GM23338 (cell line): Measurements from ENCODE around the gene AMPH. TPM values are rescaled to one million over a fixed set of nuclear protein-coding genes. Genes with fewer than 3 reads are reported as not detected.

ENCODE experiments used
- ATAC-seq: fragments of 200-7000 bp; cut with Tn5 transposase; 3 replicates; pipeline ENCODE4 v1.9.1; 2020
- DNase-seq: peaks from one replicate; pipeline ENCODE4 v3.0.0-alpha.2; 2015; ENCODE audit warnings: low spot score
- H2AFZ ChIP-seq: fragments of 200-600 bp; sonication (generic); 2 replicates; pipeline ENCODE4 v1.8.0; 2016; ENCODE audit warnings: antibody characterized with exemption, mild to moderate bottlenecking, moderate library complexity
- H3F3A ChIP-seq: fragments of 200-600 bp; sonication (generic); replicated peaks from 2 replicates; pipeline ENCODE4 v1.8.0; 2017; ENCODE audit warnings: antibody characterized with exemption, mixed run types, low read depth
- H3K27ac ChIP-seq: fragments of 200-600 bp; sonication (generic); 2 replicates; pipeline ENCODE4 v1.6.1; 2016; ENCODE audit warnings: low read depth
- H3K27me3 ChIP-seq: fragments of 200-600 bp; sonication (generic); 2 replicates; pipeline ENCODE4 v1.8.0; 2016; ENCODE audit warnings: mild to moderate bottlenecking, mixed run types, moderate library complexity; ENCODE audit not compliant: insufficient read depth
- H3K36me3 ChIP-seq: fragments of 200-600 bp; sonication (generic); 2 replicates; pipeline ENCODE4 v1.8.0; 2016; ENCODE audit warnings: mild to moderate bottlenecking; ENCODE audit not compliant: insufficient read depth
- H3K4me1 ChIP-seq: fragments of 200-600 bp; sonication (generic); 2 replicates; pipeline ENCODE4 v1.8.0; 2016; ENCODE audit warnings: mild to moderate bottlenecking, moderate library complexity; ENCODE audit not compliant: insufficient read depth
- H3K4me2 ChIP-seq: fragments of 200-600 bp; sonication (generic); 2 replicates; pipeline ENCODE4 v1.7.1; 2017; ENCODE audit warnings: mixed run types
- H3K4me3 ChIP-seq: fragments of 200-600 bp; sonication (generic); 2 replicates; pipeline ENCODE4 v1.6.1; 2016; ENCODE audit warnings: mixed run types
- H3K79me2 ChIP-seq: fragments of 200-600 bp; sonication (generic); replicated peaks from 2 replicates; pipeline ENCODE4 v1.8.0; 2017; ENCODE audit warnings: mild to moderate bottlenecking; ENCODE audit not compliant: insufficient read depth
- H3K9me2 ChIP-seq: fragments of 200-600 bp; sonication (generic); 2 replicates; pipeline ENCODE4 v1.8.0; 2017; ENCODE audit not compliant: insufficient read depth
- H4K20me1 ChIP-seq: fragments of 200-600 bp; sonication (generic); replicated peaks from 2 replicates; pipeline ENCODE4 v1.8.0; 2017; ENCODE audit warnings: mild to moderate bottlenecking; ENCODE audit not compliant: insufficient read depth
- H3K27ac Mint-ChIP-seq: 2 replicates; pipeline ENCODE4 v1.8.0; 2020; ENCODE audit warnings: inconsistent platforms, mild to moderate bottlenecking, moderate library complexity, mixed read lengths
- H3K27me3 Mint-ChIP-seq: 3 replicates; pipeline ENCODE4 v1.8.0; 2022; ENCODE audit warnings: low read depth, mild to moderate bottlenecking, moderate library complexity, mixed read lengths, inconsistent platforms; ENCODE audit not compliant: insufficient read depth, poor library complexity
- H3K36me3 Mint-ChIP-seq: 3 replicates; pipeline ENCODE4 v1.8.0; 2021; ENCODE audit warnings: low read depth, mild to moderate bottlenecking, inconsistent platforms, moderate library complexity, mixed read lengths
- H3K4me1 Mint-ChIP-seq: 3 replicates; pipeline ENCODE4 v1.8.0; 2020; ENCODE audit warnings: mild to moderate bottlenecking, inconsistent platforms, mixed read lengths
- H3K4me3 Mint-ChIP-seq: 3 replicates; pipeline ENCODE4 v1.8.0; 2021; ENCODE audit warnings: moderate library complexity, mild to moderate bottlenecking, inconsistent platforms, mixed read lengths
- H3K9me3 Mint-ChIP-seq: 3 replicates; pipeline ENCODE4 v1.8.0; 2020; ENCODE audit warnings: moderate library complexity, mild to moderate bottlenecking, inconsistent platforms, mixed read lengths
- CREB1 ChIP-seq: fragments of 250-450 bp; sonication (Bioruptor Pico); IDR thresholded peaks from 2 replicates; pipeline ENCODE4 v1.5.0; 2020; ENCODE audit warnings: low read depth, mild to moderate bottlenecking, moderate library complexity
- CTCF ChIP-seq, 2 experiments: fragments of 200-600 bp in 1 of 2; sonication (generic) in 1 of 2; conservative IDR thresholded peaks; 2 replicates each; pipeline versions ENCODE4 v1.5.1 to v1.6.1; 2016 to 2017; ENCODE audit warnings: antibody characterized with exemption in 2 of 2, low read depth in 2 of 2, mild to moderate bottlenecking in 2 of 2, moderate library complexity in 1 of 2
- EZH2 ChIP-seq: fragments of 200-600 bp; sonication (generic); IDR thresholded peaks from one replicate; pipeline ENCODE4 v1.8.0; 2017; ENCODE audit warnings: antibody characterized with exemption, mild to moderate bottlenecking, low read depth; ENCODE audit not compliant: unreplicated experiment
- EZH2phosphoT487 ChIP-seq: fragments of 200-600 bp; sonication (generic); IDR thresholded peaks from one replicate; pipeline ENCODE4 v1.8.1; 2018; ENCODE audit warnings: antibody characterized with exemption; ENCODE audit not compliant: unreplicated experiment
- JUNB ChIP-seq: IDR thresholded peaks from one replicate; pipeline ENCODE4 v1.6.1; 2016; ENCODE audit warnings: antibody characterized with exemption; ENCODE audit not compliant: unreplicated experiment
- NANOG ChIP-seq: IDR thresholded peaks from 2 replicates; pipeline ENCODE4 v1.6.1; 2016; ENCODE audit warnings: antibody characterized with exemption, borderline replicate concordance
- POLR2AphosphoS5 ChIP-seq: IDR thresholded peaks from 2 replicates; pipeline ENCODE4 v1.6.1; 2016; ENCODE audit warnings: antibody characterized with exemption, low read depth
- STAT1 ChIP-seq: IDR thresholded peaks from one replicate; pipeline ENCODE4 v1.6.1; 2016; ENCODE audit warnings: antibody characterized with exemption; ENCODE audit not compliant: unreplicated experiment
- ZNF114 ChIP-seq: fragments of 250-450 bp; sonication (Bioruptor Pico); IDR thresholded peaks from 2 replicates; pipeline ENCODE4 v1.5.0; 2020; ENCODE audit warnings: mild to moderate bottlenecking, moderate library complexity
- ZNF331 ChIP-seq: fragments of 250-450 bp; sonication (Bioruptor Pico); IDR thresholded peaks from 2 replicates; pipeline ENCODE4 v1.5.0; 2020; ENCODE audit warnings: low read depth, mild to moderate bottlenecking, moderate library complexity
- ZNF462 ChIP-seq: fragments of 250-450 bp; sonication (Bioruptor Pico); IDR thresholded peaks from 2 replicates; pipeline ENCODE4 v1.5.0; 2020; ENCODE audit warnings: mild to moderate bottlenecking, moderate library complexity
- polyA plus RNA-seq: library from polyadenylated mRNA; unstranded; fragments of >200 nt; fragmentation: Nextera tagmentation; extraction: Ambion mirVana; gene quantifications from 2 replicates; pipeline ENCODE4 v1.2.1, GENCODE V29; 2016
- total RNA-seq: library from RNA; depleted of rRNA; stranded (reverse); fragments of >200 nt; shearing (Covaris generic); gene quantifications from 2 replicates; pipeline ENCODE4 v1.2.3, GENCODE V29; 2014
- TF ChIP-seq, protein P1 (sequence below): IDR thresholded peaks from one replicate; pipeline ENCODE4 v1.6.1; 2018; ENCODE audit warnings: antibody characterized with exemption; ENCODE audit not compliant: unreplicated experiment
- TF ChIP-seq, protein P2 (sequence below): IDR thresholded peaks from 2 replicates; pipeline ENCODE4 v1.6.1; 2016; ENCODE audit warnings: antibody characterized with exemption

Gene AMPH
- total and polyA plus RNA-seq, 2 experiments from 2014 or later = 4.8 to 10.2 TPM

DNA sequence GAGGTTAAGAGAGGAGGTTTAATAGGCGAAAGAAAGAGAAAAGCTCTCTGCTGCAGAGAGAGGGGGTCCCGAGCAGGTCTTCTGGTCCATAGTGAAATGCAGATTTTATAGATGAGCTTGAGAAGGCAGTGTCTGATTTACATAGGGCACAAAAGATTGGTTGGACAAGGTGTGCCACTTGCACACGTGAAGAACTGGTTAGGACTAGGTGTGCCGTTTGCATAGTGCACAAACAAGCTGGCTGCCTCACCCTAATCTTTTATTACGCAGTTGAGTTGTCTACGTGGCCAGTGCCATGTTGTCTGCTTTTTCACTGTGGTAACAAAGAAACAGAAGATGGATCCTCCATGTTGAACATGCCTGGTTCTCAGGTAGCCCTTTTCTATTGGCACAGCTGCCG, 82.6 kb downstream of the AMPH start:
- no peak overlapping the region for H3K27ac Mint-ChIP-seq
- H3K27me3 ChIP-seq = no peaks in the 10 kb centered on the region
- no peak overlapping the region for H3K4me3 Mint-ChIP-seq
- ATAC-seq = no peak
- H3K9me3 Mint-ChIP-seq = no peaks in the 10 kb centered on the region
- no peak overlapping the region for H3K4me3 ChIP-seq
- H3K36me3 Mint-ChIP-seq = no peaks in the 10 kb centered on the region
- peaks cover 15% of the 10 kb centered on the region for H3K4me1 Mint-ChIP-seq
- no peaks in the 10 kb centered on the region for H3K79me2 ChIP-seq
- H3K27me3 Mint-ChIP-seq = no peaks in the 10 kb centered on the region
- no peak overlapping the region for H3K4me2 ChIP-seq
- 0 out of 2 replicates have a peak, but pooled peaks cover 6% of the 10 kb centered on the region for H3K9me2 ChIP-seq
- peaks cover 13% of the 10 kb centered on the region; the same call in 1 of the 2 replicates for H3K4me1 ChIP-seq
- H2AFZ ChIP-seq = no peak overlapping the region
- DNase-seq = no peak
- TF ChIP-seq ZNF331 (CRISPR knock-in tag) (no peak), CTCF (conservative IDR thresholded peaks at IDR 0.05; ENCODE audit: low read depth in 2 of 2) (no peak), ZNF114 (CRISPR knock-in tag) (no peak), STAT1 (no peak), POLR2AphosphoS5 (no peak), JUNB (no peak), EZH2phosphoT487 (no peak), ZNF462 (CRISPR knock-in tag) (no peak), EZH2 (no peak), NANOG (no peak), CREB1 (CRISPR knock-in tag) (no peak)
- TF ChIP-seq, protein P1, sequence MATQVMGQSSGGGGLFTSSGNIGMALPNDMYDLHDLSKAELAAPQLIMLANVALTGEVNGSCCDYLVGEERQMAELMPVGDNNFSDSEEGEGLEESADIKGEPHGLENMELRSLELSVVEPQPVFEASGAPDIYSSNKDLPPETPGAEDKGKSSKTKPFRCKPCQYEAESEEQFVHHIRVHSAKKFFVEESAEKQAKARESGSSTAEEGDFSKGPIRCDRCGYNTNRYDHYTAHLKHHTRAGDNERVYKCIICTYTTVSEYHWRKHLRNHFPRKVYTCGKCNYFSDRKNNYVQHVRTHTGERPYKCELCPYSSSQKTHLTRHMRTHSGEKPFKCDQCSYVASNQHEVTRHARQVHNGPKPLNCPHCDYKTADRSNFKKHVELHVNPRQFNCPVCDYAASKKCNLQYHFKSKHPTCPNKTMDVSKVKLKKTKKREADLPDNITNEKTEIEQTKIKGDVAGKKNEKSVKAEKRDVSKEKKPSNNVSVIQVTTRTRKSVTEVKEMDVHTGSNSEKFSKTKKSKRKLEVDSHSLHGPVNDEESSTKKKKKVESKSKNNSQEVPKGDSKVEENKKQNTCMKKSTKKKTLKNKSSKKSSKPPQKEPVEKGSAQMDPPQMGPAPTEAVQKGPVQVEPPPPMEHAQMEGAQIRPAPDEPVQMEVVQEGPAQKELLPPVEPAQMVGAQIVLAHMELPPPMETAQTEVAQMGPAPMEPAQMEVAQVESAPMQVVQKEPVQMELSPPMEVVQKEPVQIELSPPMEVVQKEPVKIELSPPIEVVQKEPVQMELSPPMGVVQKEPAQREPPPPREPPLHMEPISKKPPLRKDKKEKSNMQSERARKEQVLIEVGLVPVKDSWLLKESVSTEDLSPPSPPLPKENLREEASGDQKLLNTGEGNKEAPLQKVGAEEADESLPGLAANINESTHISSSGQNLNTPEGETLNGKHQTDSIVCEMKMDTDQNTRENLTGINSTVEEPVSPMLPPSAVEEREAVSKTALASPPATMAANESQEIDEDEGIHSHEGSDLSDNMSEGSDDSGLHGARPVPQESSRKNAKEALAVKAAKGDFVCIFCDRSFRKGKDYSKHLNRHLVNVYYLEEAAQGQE = no peak
- TF ChIP-seq, protein P2, sequence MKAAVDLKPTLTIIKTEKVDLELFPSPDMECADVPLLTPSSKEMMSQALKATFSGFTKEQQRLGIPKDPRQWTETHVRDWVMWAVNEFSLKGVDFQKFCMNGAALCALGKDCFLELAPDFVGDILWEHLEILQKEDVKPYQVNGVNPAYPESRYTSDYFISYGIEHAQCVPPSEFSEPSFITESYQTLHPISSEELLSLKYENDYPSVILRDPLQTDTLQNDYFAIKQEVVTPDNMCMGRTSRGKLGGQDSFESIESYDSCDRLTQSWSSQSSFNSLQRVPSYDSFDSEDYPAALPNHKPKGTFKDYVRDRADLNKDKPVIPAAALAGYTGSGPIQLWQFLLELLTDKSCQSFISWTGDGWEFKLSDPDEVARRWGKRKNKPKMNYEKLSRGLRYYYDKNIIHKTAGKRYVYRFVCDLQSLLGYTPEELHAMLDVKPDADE = no peak
- H3F3A ChIP-seq = no peaks in the 10 kb centered on the region
- no peaks in the 10 kb centered on the region for H3K36me3 ChIP-seq
- H3K27ac ChIP-seq = no peak overlapping the region
- H4K20me1 ChIP-seq = no peaks in the 10 kb centered on the region
